Caco-2 (cell line): ENCODE measurements around the gene ACKR2. TPM values are rescaled to one million over a fixed set of nuclear protein-coding genes. Genes with fewer than 3 reads are reported as not detected.
"Not testable (repeated sequence)": the region's sequence is repeated elsewhere in the genome, so short reads cannot be mapped to it uniquely, and the experiment has no call there.

Experiments used
- BruUV-seq: library from RNA; stranded (reverse); fragments of 400-500 nt; replicated peaks from 2 replicates; lab custom pipeline; 2021; lab: Mats Ljungman, UMichigan
- CTCF ChIA-PET: fragments of 300-600 bp; sonication (Branson Sonifier 250); formaldehyde crosslinking; loops from one replicate; lab custom pipeline; 2022; ENCODE audit warnings: antibody characterized with exemption; lab: Charles Lee
- POLR2A ChIA-PET: fragments of 300-600 bp; sonication (Branson Sonifier 250); formaldehyde crosslinking; loops from one replicate; lab custom pipeline; 2022; ENCODE audit warnings: antibody characterized with exemption; lab: Charles Lee
- DNase-seq, 2 experiments: peaks; one replicate each; pipeline versions ENCODE4 v3.0.0 to v3.0.0-alpha.2; 2020 to 2022
- H3K27me3 ChIP-seq: replicated peaks from 2 replicates; pipeline ENCODE4 v1.6.0; 2011; ENCODE audit warnings: low read length; ENCODE audit not compliant: control insufficient read depth, insufficient read depth
- H3K36me3 ChIP-seq: 2 replicates; pipeline ENCODE4 v1.5.1; 2011; ENCODE audit warnings: low read length; ENCODE audit not compliant: control insufficient read depth, insufficient read depth
- H3K4me1 ChIP-seq: fragments of 250-450 bp; sonication (Bioruptor Pico); 2 replicates; pipeline ENCODE4 v1.5.1; 2020; ENCODE audit warnings: mild to moderate bottlenecking
- H3K4me3 ChIP-seq: 2 replicates; pipeline ENCODE4 v1.5.1; 2011; ENCODE audit warnings: low read depth, mild to moderate bottlenecking, control low read depth, low read length
- H3K9me3 ChIP-seq: fragments of 250-450 bp; sonication (Bioruptor Pico); 2 replicates; pipeline ENCODE4 v1.5.1; 2020; ENCODE audit warnings: mild to moderate bottlenecking, moderate library complexity
- H3K27ac Mint-ChIP-seq: one replicate; pipeline ENCODE4 v1.8.0; 2022; ENCODE audit warnings: mixed read lengths; ENCODE audit not compliant: unreplicated experiment
- H3K27me3 Mint-ChIP-seq: one replicate; pipeline ENCODE4 v1.8.0; 2022; ENCODE audit warnings: mixed read lengths; ENCODE audit not compliant: insufficient read depth, unreplicated experiment
- H3K36me3 Mint-ChIP-seq: one replicate; pipeline ENCODE4 v1.8.0; 2022; ENCODE audit warnings: mild to moderate bottlenecking, mixed read lengths; ENCODE audit not compliant: insufficient read depth, unreplicated experiment
- H3K4me1 Mint-ChIP-seq: one replicate; pipeline ENCODE4 v1.8.0; 2022; ENCODE audit warnings: low read depth, mixed read lengths; ENCODE audit not compliant: unreplicated experiment
- H3K4me3 Mint-ChIP-seq: one replicate; pipeline ENCODE4 v1.8.0; 2022; ENCODE audit warnings: mild to moderate bottlenecking, moderate library complexity, mixed read lengths; ENCODE audit not compliant: unreplicated experiment
- H3K9me3 Mint-ChIP-seq: one replicate; pipeline ENCODE4 v1.8.0; 2022; ENCODE audit warnings: mixed read lengths; ENCODE audit not compliant: unreplicated experiment
- CTCF ChIP-seq, 2 experiments: fragments of 200-600 bp in 1 of 2; IDR thresholded peaks; 1 replicate in 1 of 2; 2 replicates in 1 of 2; pipeline versions ENCODE4 v1.5.1 to v1.8.0; 2011 to 2022; ENCODE audit warnings: antibody characterized with exemption in 1 of 2, control low read depth in 1 of 2, inconsistent platforms in 1 of 2, low read depth in 1 of 2, low read length in 1 of 2, mild to moderate bottlenecking in 1 of 2, moderate library complexity in 1 of 2; ENCODE audit not compliant: insufficient read depth in 1 of 2, severe bottlenecking in 1 of 2, unreplicated experiment in 1 of 2
- intact Hi-C: fragments of 100-400 bp; cut with micrococcal nuclease; formaldehyde crosslinking; loops from one replicate; pipeline ENCODE4 v1.10.0; 2022; ENCODE audit not compliant: unreplicated experiment
- total RNA-seq: library from RNA; stranded (reverse); gene quantifications from 2 replicates; pipeline ENCODE4 v1.2.3, GENCODE V29; 2022

Gene ACKR2
- total RNA-seq, 1 experiment from 2014 or later: 3.5 TPM

GRCh38 chr3:42811118-42811883, 2.1 kb downstream of the ACKR2 start:
- Mint-ChIP-seq H3K36me3 (peaks cover 13% of the 10 kb centered on the region), H3K4me1 (peaks cover 36% of the 10 kb centered on the region), H3K4me3 (peak overlapping the region; percentile 76), H3K27ac (peak overlapping the region; percentile 97)
- CTCF ChIA-PET, H3K36me3 ChIP-seq, H3K27me3 ChIP-seq, H3K9me3 ChIP-seq, H3K9me3 Mint-ChIP-seq, H3K4me3 ChIP-seq, POLR2A ChIA-PET, H3K27me3 Mint-ChIP-seq: not testable (repeated sequence)
- TSS peak; percentile 88 for BruUV-seq
- intact Hi-C loops: loop anchor here (1.0 kb wide), 1 partner anchor 18 kb away; no protein-coding TSS in a partner anchor
- peaks cover 56% of the 10 kb centered on the region for H3K4me1 ChIP-seq
- DNase-seq: peak; percentile 67 to 87

GRCh38 chr3:42814246-42814645, 5.0 kb downstream of the ACKR2 start:
- peaks cover 44% of the 10 kb centered on the region for H3K4me1 ChIP-seq
- DNase-seq: no peak
- BruUV-seq: no TSS peak
- no peak overlapping the region for H3K4me3 Mint-ChIP-seq
- H3K9me3 Mint-ChIP-seq: no peaks in the 10 kb centered on the region
- H3K27me3 ChIP-seq: no peaks in the 10 kb centered on the region
- H3K9me3 ChIP-seq: no peaks in the 10 kb centered on the region
- peaks cover 31% of the 10 kb centered on the region for H3K4me1 Mint-ChIP-seq
- CTCF ChIA-PET: no interaction called here
- peaks cover 13% of the 10 kb centered on the region for H3K36me3 Mint-ChIP-seq
- intact Hi-C loops: no loop called here
- no peak overlapping the region for H3K27ac Mint-ChIP-seq
- no peaks in the 10 kb centered on the region for H3K27me3 Mint-ChIP-seq
- no peaks in the 10 kb centered on the region for H3K36me3 ChIP-seq
- no peak for TF ChIP-seq CTCF (IDR thresholded peaks at IDR 0.05; ENCODE audit: insufficient read depth in 1 of 2, low read depth in 1 of 2, low read length in 1 of 2, severe bottlenecking in 1 of 2, unreplicated experiment in 1 of 2)
- H3K4me3 ChIP-seq: no peak overlapping the region
- POLR2A ChIA-PET: no interaction called here

- peaks cover 37% of the 10 kb centered on the region for H3K4me1 ChIP-seq
- DNase-seq: no peak
- no peaks in the 10 kb centered on the region for H3K27me3 ChIP-seq
- no peaks in the 10 kb centered on the region for H3K36me3 ChIP-seq
- no peak overlapping the region for H3K4me3 Mint-ChIP-seq
- no TSS peak for BruUV-seq
- intact Hi-C loops: no loop called here
- H3K9me3 Mint-ChIP-seq: no peaks in the 10 kb centered on the region
- no peak overlapping the region for H3K4me3 ChIP-seq
- no peak for TF ChIP-seq CTCF (IDR thresholded peaks at IDR 0.05; ENCODE audit: insufficient read depth in 1 of 2, low read depth in 1 of 2, low read length in 1 of 2, severe bottlenecking in 1 of 2, unreplicated experiment in 1 of 2)
- peaks cover 13% of the 10 kb centered on the region for H3K36me3 Mint-ChIP-seq
- H3K4me1 Mint-ChIP-seq: peaks cover 27% of the 10 kb centered on the region
- H3K27ac Mint-ChIP-seq: no peak overlapping the region
- H3K27me3 Mint-ChIP-seq: no peaks in the 10 kb centered on the region
- ChIA-PET CTCF (no interaction called here), POLR2A (no interaction called here)
- no peaks in the 10 kb centered on the region for H3K9me3 ChIP-seq
Observed at GRCh38 chr3:42814914-42815507, 5.8 kb downstream of the ACKR2 start.
